Vagina (tissue), 2 donors: Measurements from ENCODE around the gene TMEM145.

Experiments
- CTCF ChIP-seq, 3 experiments: fragments of 450-650 bp in 2 of 3; fragments of 200-600 bp in 1 of 3; sonication (generic) in 1 of 3; IDR thresholded peaks; one replicate each; pipeline ENCODE4 v1.5.1; 2017 to 2019; ENCODE audit warnings: antibody characterized with exemption in 3 of 3, mild to moderate bottlenecking in 2 of 3, moderate library complexity in 2 of 3
- POLR2A ChIP-seq, 2 donors: fragments of 450-650 bp; IDR thresholded peaks; one replicate each; pipeline ENCODE4 v1.6.1; 2017; ENCODE audit warnings: antibody characterized with exemption in 2 of 2, mild to moderate bottlenecking in 2 of 2, moderate library complexity in 2 of 2
- POLR2AphosphoS5 ChIP-seq, 2 donors: sonication (generic); formaldehyde crosslinking; IDR thresholded peaks; one replicate each; pipeline ENCODE4 v1.9.0; 2017; ENCODE audit warnings: antibody characterized with exemption in 2 of 2, mild to moderate bottlenecking in 2 of 2, low read depth in 1 of 2; ENCODE audit not compliant: insufficient read depth in 1 of 2

- TF ChIP-seq CTCF (IDR thresholded peaks at IDR 0.05): no peak
- TF ChIP-seq POLR2AphosphoS5 (IDR thresholded peaks at IDR 0.05; ENCODE audit: insufficient read depth in 1 of 2, low read depth in 1 of 2): no peak
- TF ChIP-seq POLR2A (IDR thresholded peaks at IDR 0.05): no peak
Measured at GRCh38 chr19:42323852-42324654, 10.9 kb downstream of the TMEM145 start.
